BE2C (cell line): Measurements from ENCODE around the gene ATP6V1B1.

Experiments
- DNase-seq: peaks from one replicate; pipeline ENCODE4 v3.0.0-alpha.2; 2020
- H3K27me3 ChIP-seq: fragments of 250-450 bp; sonication (Bioruptor Pico); 2 replicates; pipeline ENCODE4 v1.5.1; 2020; ENCODE audit warnings: mild to moderate bottlenecking
- H3K36me3 ChIP-seq: fragments of 250-450 bp; sonication (Bioruptor Pico); 2 replicates; pipeline ENCODE4 v1.5.1; 2020; ENCODE audit warnings: mild to moderate bottlenecking
- H3K4me1 ChIP-seq: fragments of 250-450 bp; sonication (Bioruptor Pico); 2 replicates; pipeline ENCODE4 v1.5.1; 2020
- H3K4me3 ChIP-seq: 2 replicates; pipeline ENCODE4 v1.5.1; 2011; ENCODE audit warnings: low read depth, low read length
- H3K9me3 ChIP-seq: fragments of 250-450 bp; sonication (Bioruptor Pico); 2 replicates; pipeline ENCODE4 v1.5.1; 2020
- TF ChIP-seq, protein P1 (sequence below): IDR thresholded peaks from 2 replicates; pipeline ENCODE4 v1.5.1; 2012; ENCODE audit warnings: mild to moderate bottlenecking, low read depth, low read length

Gene ATP6V1B1

DNA sequence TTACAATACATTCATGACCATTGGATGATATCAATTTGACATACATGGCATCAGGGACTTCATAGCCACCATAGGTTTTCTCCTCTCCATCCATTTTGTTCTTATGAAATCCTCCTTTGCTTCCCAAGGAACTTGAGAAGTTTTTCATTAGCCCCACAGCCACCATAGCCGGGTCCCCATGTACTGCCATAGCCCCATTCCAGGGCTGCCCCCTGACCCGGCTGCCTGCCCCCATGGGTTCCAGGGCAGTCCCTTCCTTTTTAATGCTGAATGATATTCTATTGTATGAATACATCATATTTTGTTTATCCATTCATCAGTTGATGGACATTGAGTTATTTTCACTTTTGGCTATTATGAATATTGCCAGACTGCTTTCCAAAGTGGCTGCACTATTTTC lies 20.4 kb downstream of the ATP6V1B1 start:
- Histone ChIP-seq H3K4me1 (no peaks in the 10 kb centered on the region), H3K4me3 (no peak overlapping the region), H3K9me3 (no peaks in the 10 kb centered on the region), H3K27me3 (no peaks in the 10 kb centered on the region), H3K36me3 (no peaks in the 10 kb centered on the region)
- DNase-seq = no peak
- TF ChIP-seq, protein P1, sequence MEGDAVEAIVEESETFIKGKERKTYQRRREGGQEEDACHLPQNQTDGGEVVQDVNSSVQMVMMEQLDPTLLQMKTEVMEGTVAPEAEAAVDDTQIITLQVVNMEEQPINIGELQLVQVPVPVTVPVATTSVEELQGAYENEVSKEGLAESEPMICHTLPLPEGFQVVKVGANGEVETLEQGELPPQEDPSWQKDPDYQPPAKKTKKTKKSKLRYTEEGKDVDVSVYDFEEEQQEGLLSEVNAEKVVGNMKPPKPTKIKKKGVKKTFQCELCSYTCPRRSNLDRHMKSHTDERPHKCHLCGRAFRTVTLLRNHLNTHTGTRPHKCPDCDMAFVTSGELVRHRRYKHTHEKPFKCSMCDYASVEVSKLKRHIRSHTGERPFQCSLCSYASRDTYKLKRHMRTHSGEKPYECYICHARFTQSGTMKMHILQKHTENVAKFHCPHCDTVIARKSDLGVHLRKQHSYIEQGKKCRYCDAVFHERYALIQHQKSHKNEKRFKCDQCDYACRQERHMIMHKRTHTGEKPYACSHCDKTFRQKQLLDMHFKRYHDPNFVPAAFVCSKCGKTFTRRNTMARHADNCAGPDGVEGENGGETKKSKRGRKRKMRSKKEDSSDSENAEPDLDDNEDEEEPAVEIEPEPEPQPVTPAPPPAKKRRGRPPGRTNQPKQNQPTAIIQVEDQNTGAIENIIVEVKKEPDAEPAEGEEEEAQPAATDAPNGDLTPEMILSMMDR = no peak

DNA sequence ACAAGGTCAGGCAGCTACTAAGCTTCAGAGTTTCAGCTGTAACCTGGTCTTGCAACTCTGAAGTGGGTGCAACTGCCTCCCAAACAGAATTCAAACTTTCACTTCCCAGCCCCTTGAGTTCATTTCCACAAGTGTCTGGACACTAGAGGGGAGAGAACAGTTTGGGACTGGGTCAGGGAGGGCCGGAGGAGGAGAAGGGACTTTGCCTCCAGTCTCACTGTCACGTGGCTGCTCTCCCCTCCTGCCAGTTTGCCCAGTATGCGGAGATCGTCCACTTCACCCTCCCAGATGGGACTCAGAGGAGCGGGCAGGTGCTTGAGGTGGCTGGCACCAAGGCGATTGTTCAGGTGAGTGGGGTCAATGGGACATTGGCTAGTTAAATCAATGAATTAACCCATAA lies 22.1 kb downstream of the ATP6V1B1 start:
- Histone ChIP-seq H3K4me1 (no peaks in the 10 kb centered on the region), H3K36me3 (no peaks in the 10 kb centered on the region), H3K27me3 (no peaks in the 10 kb centered on the region), H3K4me3 (no peak overlapping the region), H3K9me3 (no peaks in the 10 kb centered on the region)
- TF ChIP-seq, protein P1 = no peak
- DNase-seq = no peak

DNA sequence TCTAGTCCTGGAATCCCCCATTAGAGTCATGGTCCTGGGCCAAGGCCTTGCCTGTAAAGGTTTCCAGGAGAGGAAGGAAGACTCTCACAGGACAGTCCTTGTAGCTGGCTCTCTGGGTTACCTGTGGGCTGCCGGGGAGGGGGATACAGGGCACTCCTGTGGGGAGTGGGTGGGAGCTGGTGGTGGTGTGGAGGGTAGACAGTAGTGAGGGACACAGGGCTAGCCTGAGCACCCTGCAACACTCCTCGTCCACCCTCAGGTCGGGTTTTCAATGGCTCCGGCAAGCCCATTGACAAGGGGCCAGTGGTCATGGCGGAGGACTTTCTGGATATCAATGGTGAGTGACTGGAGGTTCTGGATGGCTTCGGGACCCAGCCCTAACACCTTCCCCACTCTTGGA lies 23.1 kb downstream of the ATP6V1B1 start:
- no peak for DNase-seq
- H3K27me3 ChIP-seq = no peaks in the 10 kb centered on the region
- H3K4me3 ChIP-seq = no peak overlapping the region
- TF ChIP-seq, protein P1 = no peak
- no peaks in the 10 kb centered on the region for H3K36me3 ChIP-seq
- no peaks in the 10 kb centered on the region for H3K9me3 ChIP-seq
- H3K4me1 ChIP-seq = no peaks in the 10 kb centered on the region

DNA sequence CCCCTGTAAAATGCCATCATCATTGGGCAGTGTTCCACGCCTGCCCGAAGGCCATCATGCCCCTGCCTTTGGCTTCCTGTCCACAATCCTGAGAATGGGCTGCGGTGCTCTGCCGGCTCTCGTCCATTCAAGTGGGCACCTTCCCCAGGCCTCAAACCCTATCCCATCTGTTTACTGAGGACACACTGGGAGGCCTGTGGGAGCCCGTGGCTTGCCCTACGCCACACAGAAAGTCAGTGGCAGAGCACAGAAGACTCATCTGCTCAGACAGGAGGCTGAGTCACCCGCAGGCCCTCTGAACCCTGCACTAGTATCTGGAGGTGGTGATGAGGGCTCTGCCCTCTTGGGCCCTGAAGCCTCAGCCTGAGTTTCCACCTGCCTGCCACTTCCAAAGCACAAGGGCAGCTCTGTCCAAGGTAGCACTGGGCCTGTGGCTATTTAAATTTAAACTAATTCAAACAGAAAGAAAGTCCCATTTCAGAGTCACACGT lies 23.6 kb downstream of the ATP6V1B1 start:
- H3K36me3 ChIP-seq = no peaks in the 10 kb centered on the region
- TF ChIP-seq, protein P1 = no peak
- no peaks in the 10 kb centered on the region for H3K9me3 ChIP-seq
- no peak for DNase-seq
- no peaks in the 10 kb centered on the region for H3K27me3 ChIP-seq
- H3K4me1 ChIP-seq = no peaks in the 10 kb centered on the region
- no peak overlapping the region for H3K4me3 ChIP-seq

DNA sequence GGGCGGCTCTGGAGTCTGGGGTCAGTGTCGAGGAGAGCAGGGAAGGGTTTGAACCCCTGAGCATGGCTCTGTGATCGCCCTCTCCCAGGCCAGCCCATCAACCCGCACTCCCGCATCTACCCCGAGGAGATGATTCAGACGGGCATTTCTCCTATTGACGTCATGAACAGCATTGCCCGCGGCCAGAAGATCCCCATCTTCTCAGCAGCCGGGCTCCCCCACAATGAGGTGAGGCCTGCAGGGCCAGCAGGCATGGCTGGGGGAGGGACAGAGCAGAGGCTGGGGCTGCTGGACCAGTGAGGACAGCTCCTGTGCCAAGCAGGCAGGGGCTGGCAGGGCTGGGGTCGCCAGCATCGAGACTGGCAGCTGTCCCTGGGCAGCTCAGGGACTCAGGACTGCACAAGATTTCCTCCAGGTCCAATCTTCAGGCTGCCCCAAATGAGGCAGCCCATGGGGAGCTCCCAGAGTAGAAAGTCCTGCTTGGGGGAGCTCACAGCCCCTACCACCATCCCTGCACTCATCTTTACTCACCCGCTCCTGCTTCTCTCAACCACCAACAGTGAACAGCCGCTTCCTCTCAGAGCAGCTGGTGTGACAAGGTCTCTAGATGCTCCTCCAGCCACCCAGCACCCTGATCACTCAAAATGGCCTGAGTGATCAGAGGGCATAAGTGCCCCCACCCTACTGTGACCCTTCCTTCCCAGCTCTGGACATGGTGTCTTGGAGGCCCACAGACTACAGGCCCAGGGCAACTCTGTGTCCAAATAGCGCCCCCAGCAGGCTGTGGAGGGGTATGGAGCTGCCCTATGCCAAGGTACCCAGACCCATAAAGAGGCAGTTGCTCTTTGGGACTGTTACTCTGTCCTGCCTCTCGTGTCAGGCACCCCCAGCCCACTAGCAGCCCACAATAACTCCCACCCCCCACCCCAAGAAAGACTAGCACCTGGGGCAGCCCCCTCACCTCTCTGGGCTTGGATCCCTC lies 24.4 kb downstream of the ATP6V1B1 start:
- TF ChIP-seq, protein P1 = no peak
- H3K4me3 ChIP-seq = no peak overlapping the region
- DNase-seq = no peak
- no peaks in the 10 kb centered on the region for H3K4me1 ChIP-seq
- H3K36me3 ChIP-seq = no peaks in the 10 kb centered on the region
- no peaks in the 10 kb centered on the region for H3K9me3 ChIP-seq
- no peaks in the 10 kb centered on the region for H3K27me3 ChIP-seq
